Stimulated activated CD8-positive, alpha-beta memory T cell treated with anti-CD3 and anti-CD28 coated beads, Interleukin-2, amount 100 ng/mL, for 48 hours (primary cell): ENCODE data around the gene HBG2.
"Not testable (repeated sequence)": the region's sequence is repeated elsewhere in the genome, so short reads cannot be mapped to it uniquely, and the experiment has no call there.

Experiments used
- DNase-seq, 2 donors: peaks; one replicate each; pipeline ENCODE4 v3.0.0-alpha.2; 2020; ENCODE audit warnings: low read depth in 2 of 2

Gene HBG2

DNA sequence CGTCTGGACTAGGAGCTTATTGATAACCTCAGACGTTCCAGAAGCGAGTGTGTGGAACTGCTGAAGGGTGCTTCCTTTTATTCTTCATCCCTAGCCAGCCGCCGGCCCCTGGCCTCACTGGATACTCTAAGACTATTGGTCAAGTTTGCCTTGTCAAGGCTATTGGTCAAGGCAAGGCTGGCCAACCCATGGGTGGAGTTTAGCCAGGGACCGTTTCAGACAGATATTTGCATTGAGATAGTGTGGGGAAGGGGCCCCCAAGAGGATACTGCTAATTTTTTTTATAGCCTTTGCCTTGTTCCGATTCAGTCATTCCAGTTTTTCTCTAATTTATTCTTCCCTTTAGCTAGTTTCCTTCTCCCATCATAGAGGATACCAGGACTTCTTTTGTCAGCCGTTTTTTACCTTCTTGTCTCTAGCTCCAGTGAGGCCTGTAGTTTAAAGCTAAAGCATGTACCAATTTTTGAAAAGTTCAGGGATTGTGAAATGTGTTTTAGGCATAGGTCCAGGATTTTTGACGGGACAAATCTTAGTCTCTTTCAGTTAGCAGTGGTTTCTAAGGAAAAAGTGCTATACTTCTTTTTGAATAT lies 4.7 kb downstream of the HBG2 start, which contains the start of gene HBG1:
Gene HBG1, minus strand, starts transcription at position 51 of the 590 bp plus-strand sequence. CDS start 53 bp downstream, outside the sequence.
- not testable (repeated sequence) for DNase-seq

DNA sequence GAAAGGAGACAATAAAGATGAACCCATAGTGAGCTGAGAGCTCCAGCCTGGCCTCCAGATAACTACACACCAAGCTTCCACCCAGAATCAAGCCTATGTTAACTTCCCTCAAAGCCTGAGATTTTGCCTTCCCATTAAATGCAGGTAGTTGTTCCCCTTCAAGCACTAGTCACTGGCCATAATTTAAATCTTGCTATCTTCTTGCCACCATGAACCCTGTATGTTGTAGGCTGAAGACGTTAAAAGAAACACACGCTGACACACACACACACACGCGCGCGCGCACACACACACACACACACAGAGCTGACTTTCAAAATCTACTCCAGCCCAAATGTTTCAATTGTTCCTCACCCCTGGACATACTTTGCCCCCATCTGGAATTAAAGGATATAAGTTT lies 6.1 kb downstream of the HBG2 start:
- not testable (repeated sequence) for DNase-seq

DNA sequence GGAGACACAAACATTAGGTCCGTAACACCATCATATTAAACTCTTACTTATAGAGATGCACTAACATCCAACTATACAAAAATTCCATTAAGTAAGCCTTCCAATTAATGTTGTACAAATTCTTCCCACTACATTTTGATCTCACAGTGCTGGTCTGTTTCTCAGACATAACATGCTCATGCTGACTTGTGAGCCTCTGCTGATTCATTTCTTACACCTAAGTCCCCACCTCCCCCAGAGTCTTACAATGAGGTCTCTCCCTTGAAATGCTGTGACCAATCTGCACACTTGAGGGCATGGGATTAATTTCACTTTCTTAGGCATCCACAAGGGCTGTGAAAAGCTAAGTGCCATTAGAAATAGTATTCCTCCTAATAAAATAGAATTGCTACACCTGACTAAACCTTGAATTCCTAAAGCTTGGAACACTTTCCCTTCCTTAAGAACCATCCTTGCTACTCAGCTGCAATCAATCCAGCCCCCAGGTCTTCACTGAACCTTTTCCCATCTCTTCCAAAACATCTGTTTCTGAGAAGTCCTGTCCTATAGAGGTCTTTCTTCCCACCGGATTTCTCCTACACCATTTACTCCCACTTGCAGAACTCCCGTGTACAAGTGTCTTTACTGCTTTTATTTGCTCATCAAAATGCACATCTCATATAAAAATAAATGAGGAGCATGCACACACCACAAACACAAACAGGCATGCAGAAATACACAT lies 6.9 kb downstream of the HBG2 start:
- no peak for DNase-seq

DNA sequence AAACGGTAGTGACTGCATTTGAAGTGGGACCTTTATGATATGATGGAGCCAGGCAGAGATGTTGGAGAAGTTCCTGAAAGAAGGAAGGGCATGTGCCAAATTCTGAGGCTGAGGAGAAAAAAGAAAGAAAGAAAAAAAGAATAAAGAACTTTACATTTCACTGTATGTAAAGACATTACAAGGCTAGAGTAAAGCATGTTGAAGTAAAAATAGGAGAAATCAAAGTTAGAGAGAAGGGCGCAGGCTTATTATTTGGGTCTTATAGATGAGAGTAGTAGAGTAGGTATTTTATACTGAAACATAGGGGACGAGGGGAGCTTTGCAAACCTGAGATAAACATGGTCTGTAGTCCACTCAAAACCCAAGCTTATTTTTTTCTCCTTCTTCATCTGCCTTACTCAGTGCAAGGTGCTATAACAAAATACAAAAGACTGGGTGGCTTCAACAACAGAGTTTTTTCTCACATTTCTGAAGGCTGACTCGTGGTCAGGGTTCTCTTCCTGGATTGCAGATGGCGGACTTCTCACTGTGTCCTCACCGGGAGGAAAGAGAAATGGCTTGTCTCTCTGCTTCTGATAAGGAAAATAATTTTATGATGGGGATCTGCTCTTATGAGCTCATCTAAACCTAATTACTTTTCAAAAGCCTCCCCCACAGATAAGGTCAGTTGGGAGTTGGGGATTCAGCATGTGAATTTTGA lies 7.7 kb downstream of the HBG2 start:
- DNase-seq: no peak

DNA sequence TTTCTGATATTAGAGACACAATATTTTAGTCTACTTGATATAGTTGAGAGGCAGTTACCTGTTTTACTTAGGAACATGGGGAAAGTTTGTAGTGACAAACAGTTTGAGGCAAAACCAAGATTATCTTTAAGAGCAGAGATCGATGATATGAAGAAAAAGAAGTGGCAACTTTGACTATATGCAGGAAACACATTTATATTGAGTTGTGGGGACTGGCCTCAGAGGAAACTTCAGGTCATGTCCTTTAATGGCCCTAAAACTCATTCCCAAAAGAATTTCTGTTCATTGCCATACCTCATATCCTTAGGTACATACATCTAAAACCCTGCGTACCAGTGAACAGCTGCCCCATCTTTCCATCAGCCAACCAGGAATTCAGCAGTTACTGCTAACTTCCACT lies 9.4 kb downstream of the HBG2 start:
- no peak for DNase-seq

DNA sequence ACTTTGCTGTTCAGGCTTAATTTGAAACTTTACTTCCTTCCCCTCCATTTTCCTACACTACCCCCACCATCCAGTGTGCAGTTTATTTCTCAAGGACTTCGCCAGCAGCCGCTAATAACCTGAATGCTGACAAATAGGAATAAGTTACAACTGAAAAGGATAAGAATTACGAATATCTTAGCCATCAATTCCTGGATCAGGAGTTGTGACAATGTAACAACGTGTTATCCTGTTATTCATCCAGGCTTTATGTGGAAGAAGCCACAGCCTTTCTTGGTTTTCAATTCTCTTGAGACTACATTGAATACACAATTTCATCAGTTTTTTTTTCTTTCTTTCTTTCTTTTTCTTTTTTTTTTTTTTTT lies 10.8 kb downstream of the HBG2 start:
- DNase-seq: no peak

DNA sequence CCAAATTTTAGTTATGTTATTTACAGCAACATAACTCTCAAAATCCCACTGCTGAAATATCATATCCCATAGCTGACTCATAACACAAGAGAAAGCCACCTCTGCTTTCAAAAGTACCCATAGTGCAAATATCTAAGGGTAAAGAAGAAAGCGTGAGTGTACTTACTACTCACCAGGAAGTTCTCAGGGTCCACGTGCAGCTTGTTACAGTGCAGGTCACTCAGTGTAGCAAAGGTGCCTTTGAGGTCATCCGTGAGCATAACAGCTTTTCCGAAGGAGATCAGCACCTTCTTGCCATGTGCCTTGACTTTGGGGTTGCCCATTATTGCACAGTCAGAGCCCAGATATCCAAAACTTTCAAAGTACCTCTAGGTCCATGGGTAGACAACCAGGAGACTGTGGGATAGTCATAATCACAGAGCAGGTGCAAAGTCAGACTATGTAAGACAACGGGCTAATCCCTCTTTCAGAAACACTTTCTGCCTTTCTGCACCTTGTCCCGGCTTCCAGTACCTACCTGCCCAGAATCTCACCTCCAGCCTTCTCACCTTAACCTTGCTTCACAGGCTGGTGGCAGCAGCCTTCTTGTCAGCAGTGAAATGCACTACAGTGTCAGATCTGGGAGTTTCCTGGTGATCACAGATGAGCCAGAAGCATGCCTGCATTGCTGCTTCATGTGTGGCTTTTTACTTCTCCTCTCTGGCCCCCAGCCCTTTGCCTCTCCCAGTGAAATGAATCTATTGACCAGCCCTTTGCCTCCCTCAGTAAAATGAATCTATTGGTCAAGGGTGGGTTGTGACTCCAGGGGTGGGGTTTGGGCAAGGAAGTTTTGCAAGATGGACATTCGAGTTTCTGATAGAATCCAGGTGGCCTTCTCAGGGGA lies 11.4 kb downstream of the HBG2 start:
- no peak for DNase-seq

DNA sequence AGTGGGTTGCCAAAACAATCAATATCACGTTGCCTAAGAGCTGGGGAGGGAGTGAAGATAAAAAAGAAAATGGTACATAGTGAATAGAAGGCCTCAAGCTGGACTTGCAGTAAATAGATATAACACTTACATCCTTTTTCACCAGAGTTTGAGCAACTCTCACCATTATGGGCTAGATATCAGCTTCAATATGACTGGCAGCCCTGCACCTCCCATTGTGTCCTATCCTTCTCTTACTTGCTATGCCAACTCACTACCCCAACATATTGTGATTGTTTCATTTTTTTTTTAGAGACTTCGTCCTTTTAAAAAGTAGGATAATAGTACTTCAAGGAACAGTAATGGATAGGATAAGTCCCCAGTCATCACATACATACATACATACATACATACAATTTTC lies 12.4 kb downstream of the HBG2 start:
- DNase-seq: no peak

DNA sequence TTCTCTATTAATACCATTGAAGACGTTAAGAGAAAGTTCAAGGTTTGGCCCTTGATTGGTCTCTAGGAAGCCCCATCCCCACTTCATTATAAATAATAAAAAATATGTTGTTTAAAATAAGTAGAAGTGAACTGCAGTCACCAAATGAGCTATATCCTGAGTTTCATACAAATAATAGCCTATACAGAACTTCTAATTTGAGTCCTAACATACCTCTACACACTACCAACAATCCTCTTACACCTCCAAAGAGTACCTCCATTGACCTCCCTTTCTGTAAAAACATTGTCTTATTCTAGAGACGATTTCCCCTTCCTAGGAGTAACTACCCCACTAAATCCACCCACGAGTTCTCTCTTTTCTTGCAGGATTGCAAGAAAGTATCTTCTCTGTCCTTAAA lies 13.1 kb downstream of the HBG2 start:
- no peak for DNase-seq

DNA sequence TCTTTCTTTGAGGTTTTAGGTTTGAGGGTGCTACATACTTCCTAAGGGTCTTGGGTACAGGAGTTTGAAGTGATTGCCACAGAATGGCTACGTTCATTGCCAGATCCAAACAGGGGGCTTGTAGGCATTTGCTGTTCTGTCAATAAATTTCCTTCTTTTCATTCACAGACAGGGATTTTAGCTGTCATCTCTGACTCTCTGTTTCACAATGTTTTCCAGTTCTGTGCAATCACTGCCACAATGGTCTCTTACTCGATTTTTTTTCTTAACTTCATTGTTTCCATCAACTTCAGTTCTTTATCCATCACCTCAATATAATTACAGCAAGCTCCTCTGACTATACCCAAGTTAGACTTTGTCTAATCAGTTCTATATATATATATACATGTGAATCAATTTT lies 14.1 kb downstream of the HBG2 start:
- DNase-seq: no peak

DNA sequence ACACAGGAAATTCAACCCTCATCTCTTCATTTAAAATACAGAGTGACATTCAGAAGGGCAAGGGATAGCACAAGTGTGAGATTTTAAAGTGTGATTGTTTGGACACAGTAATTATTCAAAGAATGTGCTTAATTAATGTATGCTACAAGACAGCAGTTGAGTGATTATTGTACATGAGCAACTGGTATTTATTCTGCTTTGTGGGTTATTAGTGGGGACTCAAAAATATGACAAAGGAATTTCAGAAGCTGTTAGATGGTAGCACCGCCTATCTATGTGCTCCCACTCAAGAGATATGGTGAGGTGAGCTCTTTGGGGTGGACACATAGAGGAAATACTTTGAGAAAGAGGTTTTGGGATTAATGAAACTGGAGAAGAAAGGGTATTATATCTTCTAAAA lies 14.5 kb downstream of the HBG2 start:
- no peak for DNase-seq

DNA sequence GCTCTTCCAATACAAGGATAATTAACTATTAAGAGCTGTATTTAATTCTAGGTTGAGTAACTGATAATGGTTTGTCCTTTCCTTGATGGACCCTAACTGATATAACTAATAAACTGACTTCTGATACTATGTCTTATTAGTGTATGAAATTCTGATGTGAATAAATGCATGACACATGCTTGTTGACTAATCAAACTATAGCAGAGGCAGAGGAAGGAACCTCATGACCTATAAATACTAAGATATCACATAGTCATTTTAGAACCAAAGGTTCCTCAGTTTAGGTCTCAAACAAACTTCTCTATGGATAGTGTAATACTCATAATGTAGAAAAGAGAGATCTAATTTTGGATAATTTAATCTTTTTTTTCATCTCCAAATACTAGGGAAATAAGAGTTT lies 15.5 kb downstream of the HBG2 start:
- DNase-seq: no peak

DNA sequence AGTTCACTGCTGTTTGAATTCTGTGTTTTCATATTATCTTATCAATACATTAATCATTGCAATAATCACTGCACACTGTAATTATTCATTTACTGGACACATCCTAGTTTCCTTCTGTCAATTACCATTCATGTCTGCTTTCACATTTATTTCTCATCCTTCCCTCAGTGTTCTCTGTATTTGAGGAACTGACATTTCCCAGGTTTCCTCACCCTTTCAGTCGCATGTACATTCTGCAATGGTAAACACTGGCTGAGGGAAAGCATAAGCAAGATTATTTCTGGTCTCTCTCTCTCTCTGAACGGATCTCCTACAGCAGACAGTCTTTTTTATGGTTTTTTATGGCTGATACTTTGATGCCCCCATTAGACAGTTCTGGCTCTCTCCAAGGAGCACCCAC lies 16.1 kb downstream of the HBG2 start:
- DNase-seq: no peak

DNA sequence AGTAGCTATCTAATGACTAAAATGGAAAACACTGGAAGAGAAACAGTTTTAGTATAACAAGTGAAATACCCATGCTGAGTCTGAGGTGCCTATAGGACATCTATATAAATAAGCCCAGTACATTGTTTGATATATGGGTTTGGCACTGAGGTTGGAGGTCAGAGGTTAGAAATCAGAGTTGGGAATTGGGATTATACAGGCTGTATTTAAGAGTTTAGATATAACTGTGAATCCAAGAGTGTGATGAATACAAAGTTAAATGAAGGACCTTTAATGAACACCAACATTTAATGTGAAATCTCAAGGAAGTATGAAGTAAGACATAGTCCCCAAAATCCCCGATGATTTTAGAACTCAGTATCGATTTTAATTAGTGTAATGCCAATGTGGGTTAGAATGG lies 17.2 kb downstream of the HBG2 start:
- DNase-seq: no peak

DNA sequence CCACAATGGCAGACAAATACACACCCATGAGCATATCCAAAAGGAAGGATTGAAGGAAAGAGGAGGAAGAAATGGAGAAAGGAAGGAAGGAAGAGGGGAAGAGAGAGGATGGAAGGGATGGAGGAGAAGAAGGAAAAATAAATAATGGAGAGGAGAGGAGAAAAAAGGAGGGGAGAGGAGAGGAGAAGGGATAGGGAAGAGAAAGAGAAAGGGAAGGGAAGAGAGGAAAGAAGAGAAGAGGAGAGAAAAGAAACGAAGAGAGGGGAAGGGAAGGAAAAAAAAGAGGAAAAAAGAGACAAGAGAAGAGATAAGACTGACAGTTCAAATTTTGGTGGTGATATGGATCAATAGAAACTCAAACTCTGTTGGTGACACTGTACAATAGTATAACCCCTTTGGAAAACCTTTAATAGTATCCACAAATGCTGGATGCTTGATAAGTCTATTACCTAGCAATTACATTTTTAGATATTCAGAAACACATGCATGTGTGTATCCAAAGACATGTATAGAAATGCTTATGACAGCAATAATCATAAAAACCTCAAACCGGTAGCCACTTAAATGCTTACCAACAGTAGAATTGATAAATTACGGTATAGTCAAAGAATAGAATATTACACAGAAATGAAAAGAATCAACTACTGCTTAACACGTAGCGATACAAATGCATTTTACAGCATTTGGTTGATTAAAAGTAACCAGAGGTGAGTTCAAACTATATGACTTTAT lies 19.1 kb downstream of the HBG2 start:
- DNase-seq: no peak

DNA sequence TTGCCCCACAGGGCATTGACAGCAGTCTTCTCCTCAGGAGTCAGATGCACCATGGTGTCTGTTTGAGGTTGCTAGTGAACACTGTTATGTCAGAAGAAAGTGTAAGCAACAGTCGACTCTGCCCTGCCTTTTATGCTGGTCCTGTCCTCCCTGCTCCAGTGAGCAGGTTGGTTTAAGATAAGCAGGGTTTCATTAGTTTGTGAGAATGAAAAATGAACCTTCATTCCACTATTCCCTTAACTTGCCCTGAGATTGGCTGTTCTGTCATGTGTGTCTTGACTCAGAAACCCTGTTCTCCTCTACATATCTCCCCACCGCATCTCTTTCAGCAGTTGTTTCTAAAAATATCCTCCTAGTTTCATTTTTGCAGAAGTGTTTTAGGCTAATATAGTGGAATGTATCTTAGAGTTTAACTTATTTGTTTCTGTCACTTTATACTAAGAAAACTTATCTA lies 20.2 kb downstream of the HBG2 start, which contains the start of gene HBD:
Gene HBD, minus strand, starts transcription at position 103 of the 454 bp plus-strand sequence. Its CDS starts 50 bp downstream, at position 53.
- no peak for DNase-seq

DNA sequence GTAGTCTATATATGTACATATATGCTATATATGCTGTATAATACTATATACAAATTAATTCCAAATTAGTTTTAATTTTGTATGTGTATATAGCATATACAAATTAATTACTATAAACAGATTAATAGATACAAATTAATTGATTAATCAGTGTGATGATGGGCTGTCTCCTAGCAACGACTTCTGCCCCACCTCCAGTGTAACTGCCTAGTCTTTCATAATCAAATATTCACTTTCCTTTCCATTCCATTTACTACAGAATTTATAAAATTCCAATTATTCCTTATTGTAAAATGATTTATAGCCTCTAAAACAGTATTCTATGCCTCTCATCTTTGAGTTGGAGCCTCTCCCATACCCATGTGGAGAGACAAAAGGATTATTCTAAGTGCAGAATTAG lies 21.3 kb downstream of the HBG2 start:
- DNase-seq: no peak

DNA sequence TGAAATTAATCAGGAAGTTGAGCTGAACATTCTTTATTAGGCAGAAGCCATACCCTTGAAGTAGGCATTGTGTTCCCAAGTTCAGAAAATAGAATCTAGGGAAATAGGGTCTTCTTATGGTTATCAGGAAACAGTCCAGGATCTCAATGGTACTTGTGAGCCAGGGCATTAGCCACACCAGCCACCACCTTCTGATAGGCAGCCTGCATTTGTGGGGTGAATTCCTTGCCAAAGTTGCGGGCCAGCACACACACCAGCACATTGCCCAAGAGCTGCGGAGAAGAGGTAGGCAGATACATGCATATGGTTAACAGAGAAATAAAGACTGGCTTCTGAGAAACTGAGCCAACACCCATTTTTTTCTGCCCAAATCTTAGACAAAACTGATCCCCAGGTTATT lies 21.8 kb downstream of the HBG2 start:
- DNase-seq: no peak

DNA sequence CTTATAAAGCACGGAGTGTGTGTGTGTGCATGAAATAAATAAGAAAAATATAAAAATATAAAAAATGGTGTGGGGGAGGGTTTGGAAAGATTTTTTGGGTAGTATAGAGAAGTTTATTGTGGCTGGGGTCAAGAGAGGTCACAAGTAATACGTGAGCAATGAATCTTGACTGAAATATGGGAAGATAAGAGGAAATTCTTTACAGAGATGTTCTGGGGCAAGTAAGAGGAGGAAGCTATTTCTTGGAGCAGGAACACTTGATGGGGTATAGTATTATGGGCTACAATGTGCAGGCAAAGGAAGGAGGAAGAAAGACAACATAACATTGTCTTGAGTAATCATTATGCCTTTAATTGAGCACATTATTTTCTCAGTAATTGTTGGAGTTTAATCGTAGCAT lies 22.4 kb downstream of the HBG2 start:
- no peak for DNase-seq

DNA sequence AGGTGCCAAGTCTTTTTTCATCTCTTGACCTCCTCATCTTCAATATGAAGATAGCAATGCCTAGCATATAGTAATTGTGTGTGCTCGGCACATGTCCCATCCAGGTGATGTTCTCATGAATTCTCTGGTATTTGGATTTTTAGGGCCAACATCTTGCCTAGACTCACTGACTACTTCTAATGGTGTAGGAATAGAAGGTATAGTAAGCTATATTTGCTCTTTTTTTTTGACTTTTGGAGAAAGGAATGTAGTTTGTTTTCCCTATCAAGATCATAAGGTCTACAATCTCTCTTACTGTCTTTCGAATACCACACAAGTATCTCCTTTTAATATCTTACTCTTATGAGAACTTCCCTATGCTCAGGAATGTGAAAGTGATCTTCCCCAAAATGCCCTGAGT lies 23.5 kb downstream of the HBG2 start:
- no peak for DNase-seq

DNA sequence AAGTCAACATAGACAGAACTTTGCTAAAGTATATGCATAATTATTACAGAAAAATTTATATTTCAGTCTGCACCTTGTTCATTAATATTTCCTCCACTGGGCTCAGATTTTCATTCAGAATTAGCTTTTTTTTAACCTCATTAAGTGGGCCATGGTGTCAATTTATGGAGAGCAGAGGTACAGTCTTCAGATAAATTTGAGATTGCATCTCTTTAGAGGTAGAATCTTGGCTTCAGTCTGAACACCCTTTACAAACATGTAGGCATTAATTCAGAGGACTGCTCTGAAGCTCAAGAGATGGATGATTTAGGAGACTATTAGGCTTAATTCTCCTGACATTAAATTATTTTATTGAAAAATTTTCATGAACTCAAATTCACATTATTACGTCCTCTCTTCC lies 24.3 kb downstream of the HBG2 start:
- no peak for DNase-seq
